Erythroblast (primary cell): Measurements from ENCODE around the gene ZFX.

Experiments used
- GATA1 ChIP-seq: IDR thresholded peaks from 2 replicates; pipeline ENCODE4 v1.6.1; 2011; ENCODE audit warnings: low read depth, mild to moderate bottlenecking, control low read depth, low read length, moderate library complexity
- POLR2A ChIP-seq: IDR thresholded peaks from 2 replicates; pipeline ENCODE4 v1.6.1; 2011; ENCODE audit warnings: mild to moderate bottlenecking, low read length

GRCh38 chrX:24259544-24260240 is 110.2 kb downstream of the ZFX start:
- no peak for TF ChIP-seq POLR2A
- TF ChIP-seq GATA1: no peak
